ENCODE data around the gene NAT8L.

The NAT8L gene

GRCh38 chr4:2076908-2077536, 17.9 kb downstream of the NAT8L start:
- no peak for DNase-seq

- no peak for DNase-seq
Observed at GRCh38 chr4:2077537-2078460, 18.7 kb downstream of the NAT8L start.

GRCh38 chr4:2078584-2078983, 19.5 kb downstream of the NAT8L start:
- DNase-seq: no peak

GRCh38 chr4:2079006-2079405, 19.9 kb downstream of the NAT8L start:
- no peak for DNase-seq

DNA sequence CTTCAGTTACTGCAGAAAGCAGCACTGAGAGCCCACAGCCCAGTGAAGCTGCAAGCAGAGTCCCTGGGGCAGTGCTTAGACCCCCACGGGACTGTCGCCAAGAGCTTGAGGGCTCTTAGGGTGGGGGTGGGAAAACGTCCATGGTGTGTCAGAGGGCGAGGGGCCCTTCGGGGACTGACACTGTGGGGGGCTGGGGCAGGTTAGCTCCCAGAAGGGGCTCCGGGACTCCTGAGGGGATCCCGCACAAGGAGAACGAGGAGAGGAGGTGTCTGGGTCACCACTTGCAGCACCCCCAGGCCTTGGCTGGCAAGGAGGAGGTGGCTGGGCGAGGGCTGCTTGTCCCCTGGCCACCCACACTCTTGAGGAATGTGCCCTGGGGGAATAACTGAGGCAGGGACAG, 20.8 kb downstream of the NAT8L start:
- no peak for DNase-seq

DNA sequence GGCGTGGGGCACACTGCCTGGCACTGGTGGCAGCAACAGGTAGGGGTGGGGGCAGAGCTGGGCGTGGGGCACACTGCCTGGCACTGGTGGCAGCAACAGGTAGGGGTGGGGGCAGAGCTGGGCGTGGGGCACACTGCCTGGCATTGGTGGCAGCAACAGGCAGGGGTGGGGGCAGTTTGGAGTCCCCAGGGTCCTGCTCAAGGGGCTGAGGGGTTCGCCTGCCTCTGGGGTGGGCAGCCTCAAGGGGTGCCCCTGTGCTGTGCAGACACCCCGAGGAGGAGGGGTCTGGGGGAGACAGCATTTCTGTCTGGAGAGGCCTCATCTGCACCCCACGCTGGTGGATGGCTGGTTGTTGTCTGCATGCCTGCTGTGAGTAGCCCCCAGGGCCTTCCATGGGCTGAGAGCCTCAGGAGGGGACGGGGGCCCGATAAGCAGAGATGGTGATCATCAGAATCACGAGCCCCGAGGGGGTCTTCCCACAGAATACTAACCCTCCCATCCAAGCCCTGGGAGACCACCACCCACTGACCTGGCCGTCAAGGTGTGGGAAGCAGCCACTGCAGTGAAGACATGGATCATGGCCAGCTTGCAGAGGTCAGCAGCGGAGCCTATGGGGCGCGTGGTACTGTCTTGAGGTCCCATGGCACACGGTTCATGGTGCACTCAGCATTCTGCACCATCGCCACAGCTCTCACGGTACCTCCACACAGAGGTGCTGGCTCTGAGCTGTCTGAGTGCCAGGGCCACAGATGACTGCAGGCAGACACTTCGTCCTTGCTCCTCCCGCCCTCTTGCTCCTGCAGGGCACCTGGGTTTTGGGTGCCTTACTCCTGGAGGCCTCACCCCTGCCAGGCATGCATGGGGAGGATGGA, 21.5 kb downstream of the NAT8L start:
- DNase-seq: no peak

DNA sequence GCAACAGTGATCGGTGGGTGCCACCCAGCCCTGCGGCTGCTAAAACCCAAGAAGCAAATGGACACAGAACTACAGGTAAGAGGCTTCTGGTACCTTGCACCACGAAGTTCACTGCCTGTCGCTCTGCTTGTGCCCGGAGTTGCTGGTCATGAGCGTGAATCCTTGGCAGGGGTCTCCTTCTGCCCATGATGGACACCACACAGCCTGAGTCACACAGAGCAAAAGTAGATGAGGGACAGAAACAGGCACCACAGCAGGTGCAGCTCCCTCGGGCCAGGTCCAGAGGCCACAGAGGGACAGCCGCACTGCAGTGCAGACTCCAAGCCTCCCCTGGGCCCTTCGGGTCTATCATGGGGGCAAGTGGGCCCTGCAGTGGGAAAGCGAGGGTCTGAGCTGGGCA, 22.4 kb downstream of the NAT8L start:
- no peak for DNase-seq

GRCh38 chr4:2082118-2082517, 23.0 kb downstream of the NAT8L start:
- DNase-seq: no peak

GRCh38 chr4:2082627-2083026, 23.5 kb downstream of the NAT8L start:
- DNase-seq: no peak

DNA sequence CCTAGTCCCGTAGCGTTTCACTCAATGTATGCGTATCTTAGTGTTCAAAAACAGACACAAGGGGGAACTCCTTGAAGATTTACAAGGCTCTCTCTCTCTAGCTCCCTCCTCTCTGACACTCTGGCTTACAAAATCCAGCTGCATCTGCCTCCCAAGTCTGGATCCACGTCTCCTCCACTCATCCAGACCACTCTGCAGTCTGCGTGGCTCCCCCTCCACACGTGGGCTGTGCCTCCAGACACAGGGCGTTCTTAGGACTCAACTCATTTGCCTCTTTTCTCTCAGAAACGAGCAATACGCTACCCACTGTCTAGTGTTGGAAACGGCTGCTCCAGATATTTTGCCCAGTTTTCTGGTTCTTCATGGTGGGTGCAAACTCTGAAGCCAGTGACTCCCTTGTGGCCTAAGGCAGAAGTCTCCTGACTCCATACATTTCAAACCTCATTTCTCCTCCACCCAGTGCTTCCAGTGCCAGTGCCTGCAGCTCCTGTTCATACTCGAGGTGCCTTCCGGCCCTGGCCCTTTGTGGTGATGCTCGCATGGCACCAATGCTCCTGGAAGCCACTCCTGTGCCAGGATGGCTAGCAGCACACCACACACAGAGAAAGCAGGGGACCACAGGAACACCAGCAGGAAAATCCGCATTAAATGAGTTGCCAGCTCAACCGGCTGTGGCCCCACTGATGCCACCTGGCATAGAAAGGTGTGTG, 24.1 kb downstream of the NAT8L start:
- DNase-seq: no peak

GRCh38 chr4:2083826-2084160, 24.7 kb downstream of the NAT8L start:
- no peak for DNase-seq

- DNase-seq: no peak
Observed at GRCh38 chr4:2084316-2084715, 25.2 kb downstream of the NAT8L start.

GRCh38 chr4:2085496-2085901, 26.4 kb downstream of the NAT8L start:
- no peak for DNase-seq

GRCh38 chr4:2087170-2087569, 28.0 kb downstream of the NAT8L start:
- no peak for DNase-seq

DNA sequence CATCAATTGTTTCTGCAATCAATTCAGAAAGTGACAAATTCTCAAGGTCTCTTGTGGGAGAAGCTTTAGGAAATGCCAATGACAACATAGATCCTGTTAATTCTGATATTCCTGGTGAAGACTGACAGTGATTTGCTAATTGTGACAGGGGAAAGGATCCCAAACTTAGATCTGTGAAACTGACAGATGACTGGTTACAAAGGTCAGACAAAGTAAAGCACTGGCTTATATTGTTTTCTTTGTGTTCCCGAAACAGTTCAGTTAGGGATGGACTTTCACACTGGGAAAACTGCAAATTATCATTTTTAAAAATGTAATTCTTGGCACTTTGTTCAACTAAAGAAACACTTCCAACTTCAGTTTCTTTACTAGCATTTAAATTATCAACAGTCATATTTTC, 30.1 kb downstream of the NAT8L start:
- no peak for DNase-seq

DNA sequence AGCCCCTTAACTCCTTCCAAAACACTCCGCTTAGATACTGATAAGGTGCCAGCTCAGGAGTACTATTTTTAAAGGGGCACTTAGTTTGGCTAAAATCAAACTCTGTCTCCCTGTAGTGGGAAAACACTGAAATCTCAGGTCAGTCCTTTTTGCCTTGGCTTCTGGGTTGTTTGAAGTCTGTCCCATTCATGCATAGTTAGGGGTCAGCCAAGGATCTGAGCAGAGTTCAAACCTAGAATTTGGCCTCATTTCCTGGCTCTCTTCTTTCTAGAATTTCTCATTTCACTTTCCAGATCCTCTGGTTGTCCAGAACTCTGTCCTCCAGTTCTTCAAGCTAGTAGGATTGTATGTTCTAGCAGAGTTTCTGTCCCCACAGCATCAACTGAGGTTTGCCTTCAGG, 31.5 kb downstream of the NAT8L start:
- no peak for DNase-seq

GRCh38 chr4:2091990-2092668, 33.0 kb downstream of the NAT8L start:
- no peak for DNase-seq

- no peak for DNase-seq
Observed at GRCh38 chr4:2092669-2093053, 33.5 kb downstream of the NAT8L start.

- no peak for DNase-seq
Observed at GRCh38 chr4:2093265-2093664, 34.1 kb downstream of the NAT8L start.

GRCh38 chr4:2094545-2094944, 35.4 kb downstream of the NAT8L start:
- DNase-seq: no peak

DNA sequence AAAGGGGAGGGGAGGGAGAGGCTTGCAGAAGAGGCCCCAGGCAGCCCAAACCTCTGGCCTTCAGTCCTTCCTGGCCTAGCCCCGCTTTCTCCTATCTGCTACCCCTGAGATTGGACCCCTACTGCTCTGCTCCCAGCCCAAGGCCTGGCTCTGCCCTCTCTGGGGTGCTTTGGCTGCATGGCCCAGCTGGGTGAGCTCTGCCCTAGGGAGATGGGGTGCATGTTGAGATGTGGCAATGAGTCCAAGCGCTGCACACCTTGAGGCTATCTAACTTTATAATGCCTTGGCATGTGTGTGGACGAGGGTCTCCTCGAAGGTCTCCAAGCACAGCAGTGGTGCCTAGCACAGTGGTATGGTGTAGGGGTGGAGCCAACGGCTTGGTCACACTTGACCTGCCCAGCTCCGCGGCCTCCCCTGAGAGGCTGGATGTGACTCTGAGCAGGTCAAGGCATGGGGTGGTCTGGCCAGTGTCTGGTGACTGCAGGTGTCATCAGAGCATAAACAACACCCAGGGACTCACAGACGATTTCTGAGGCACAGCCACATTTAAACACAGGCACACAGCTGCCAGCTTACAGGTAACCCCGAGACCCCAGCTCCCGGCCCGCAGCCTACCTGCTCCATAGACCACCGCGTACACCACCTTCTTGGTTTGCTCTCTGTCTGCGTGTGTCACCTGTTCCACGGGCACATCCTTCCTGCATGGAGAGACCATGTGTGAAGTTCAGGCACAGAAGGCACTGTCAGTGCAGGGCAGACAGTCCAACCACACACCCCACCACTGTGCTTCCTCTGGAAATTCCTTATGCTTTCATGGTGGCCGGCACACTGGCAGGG, 36.3 kb downstream of the NAT8L start:
- DNase-seq: no peak

All from stimulated activated CD4-positive, alpha-beta T cell treated with anti-CD3 and anti-CD28 coated beads, Interleukin-12 subunit alpha, Interleukin-12 subunit beta, amount 100 ng/mL, for 4 hours (primary cell).